ENCODE results near the gene SLC22A8.
"Not testable (repeated sequence)": the region's sequence is repeated elsewhere in the genome, so short reads cannot be mapped to it uniquely, and the experiment has no call there.

SLC22A8 gene

GRCh38 chr11:63015521-63016215, at the start of gene SLC22A8:
Gene SLC22A8, minus strand, starts transcription at chr11:63015841. Its CDS starts 883 bp downstream, at chr11:63014958.
- no peak for DNase-seq

GRCh38 chr11:63046203-63046602, 30.6 kb upstream of the SLC22A8 start:
- DNase-seq, result not testable (repeated sequence)

- DNase-seq, result no peak
Measured at GRCh38 chr11:63042596-63042995, 27.0 kb upstream of the SLC22A8 start.

- DNase-seq, result no peak
Measured at GRCh38 chr11:63032457-63032856, 16.8 kb upstream of the SLC22A8 start.

GRCh38 chr11:63023841-63024648, 8.4 kb upstream of the SLC22A8 start:
- DNase-seq, result peak; percentile 92

- DNase-seq, result no peak
Measured at GRCh38 chr11:63023222-63023814, 7.7 kb upstream of the SLC22A8 start.

GRCh38 chr11:63022441-63022840, 6.8 kb upstream of the SLC22A8 start:
- peak; percentile 17 for DNase-seq

GRCh38 chr11:63020671-63021291, 5.1 kb upstream of the SLC22A8 start:
- peak; percentile 44 for DNase-seq

- no peak for DNase-seq
Measured at GRCh38 chr11:63019506-63019905, 3.9 kb upstream of the SLC22A8 start.

- DNase-seq, result no peak
Measured at GRCh38 chr11:63017306-63017974, 1.8 kb upstream of the SLC22A8 start.

- no peak for DNase-seq
Measured at GRCh38 chr11:63014408-63015055, 1.1 kb downstream of the SLC22A8 start.

GRCh38 chr11:63012839-63013238, 2.8 kb downstream of the SLC22A8 start:
- DNase-seq, result no peak

- no peak for DNase-seq
Measured at GRCh38 chr11:63012430-63012829, 3.2 kb downstream of the SLC22A8 start.

GRCh38 chr11:63010934-63011439, 4.7 kb downstream of the SLC22A8 start:
- no peak for DNase-seq

GRCh38 chr11:63007920-63008319, 7.7 kb downstream of the SLC22A8 start:
- peak; percentile 29 for DNase-seq

- no peak for DNase-seq
Measured at GRCh38 chr11:63001456-63001855, 14.2 kb downstream of the SLC22A8 start.

GRCh38 chr11:62999649-63000048, 16.0 kb downstream of the SLC22A8 start:
- no peak for DNase-seq

GRCh38 chr11:62999156-62999555, 16.5 kb downstream of the SLC22A8 start:
- no peak for DNase-seq

GRCh38 chr11:62996271-62996670, 19.4 kb downstream of the SLC22A8 start:
- DNase-seq, result no peak

GRCh38 chr11:62994775-62995174, 20.9 kb downstream of the SLC22A8 start:
- DNase-seq, result no peak

GRCh38 chr11:62988276-62988675, 27.4 kb downstream of the SLC22A8 start:
- DNase-seq, result no peak

Data from OCI-M1 (cell line).